CD4-positive, CD25-positive, alpha-beta regulatory T cell (primary cell): Measurements from ENCODE around the gene CDCP1. TPM values are rescaled to one million over a fixed set of nuclear protein-coding genes. Genes with fewer than 3 reads are reported as not detected.

ENCODE experiments used
- ATAC-seq, 2 donors: fragments of 150-1000 bp; cut with Tn5 transposase; one replicate each; pipeline ENCODE4 v1.10.0; 2021; ENCODE audit warnings: low read depth in 2 of 2, moderate number of reproducible peaks in 2 of 2, moderate library complexity in 1 of 2
- DNase-seq, 3 donors: peaks; one replicate each; pipeline versions ENCODE4 v3.0.0 to v3.0.0-alpha.2; 2012 to 2022; ENCODE audit warnings: mixed read lengths in 1 of 3
- H3K27ac ChIP-seq: one replicate; pipeline ENCODE4 v1.7.0; 2013; ENCODE audit warnings: mild to moderate bottlenecking, low read length; ENCODE audit not compliant: insufficient read depth, poor library complexity, severe bottlenecking
- H3K27me3 ChIP-seq: one replicate; pipeline ENCODE4 v1.7.0; 2013; ENCODE audit warnings: low read length; ENCODE audit not compliant: control insufficient read depth, insufficient read depth
- H3K36me3 ChIP-seq: one replicate; pipeline ENCODE4 v1.7.0; 2013; ENCODE audit warnings: mild to moderate bottlenecking, low read length, moderate library complexity; ENCODE audit not compliant: control insufficient read depth, insufficient read depth
- H3K4me1 ChIP-seq: 2 replicates; pipeline ENCODE4 v1.7.0; 2013; ENCODE audit warnings: mild to moderate bottlenecking, low read length; ENCODE audit not compliant: insufficient read depth, control insufficient read depth, poor library complexity, severe bottlenecking
- H3K4me3 ChIP-seq: one replicate; pipeline ENCODE4 v1.7.0; 2013; ENCODE audit warnings: low read depth, mild to moderate bottlenecking, low read length, moderate library complexity
- H3K9me3 ChIP-seq, 2 experiments: 1 replicate in 1 of 2; 2 replicates in 1 of 2; pipeline ENCODE4 v1.7.0; 2013; ENCODE audit warnings: low read length in 2 of 2, mild to moderate bottlenecking in 1 of 2, moderate library complexity in 1 of 2; ENCODE audit not compliant: control insufficient read depth in 2 of 2
- H3K27ac Mint-ChIP-seq, 3 donors: one replicate each; pipeline ENCODE4 v1.8.0; 2020 to 2022; ENCODE audit warnings: mild to moderate bottlenecking in 3 of 3, mixed read lengths in 3 of 3, moderate library complexity in 2 of 3
- H3K27me3 Mint-ChIP-seq: one replicate; pipeline ENCODE4 v1.8.0; 2022; ENCODE audit warnings: mild to moderate bottlenecking, mixed read lengths
- H3K36me3 Mint-ChIP-seq: one replicate; pipeline ENCODE4 v1.8.0; 2020; ENCODE audit warnings: mixed read lengths
- H3K4me1 Mint-ChIP-seq, 4 donors: one replicate each; pipeline ENCODE4 v1.8.0; 2020 to 2022; ENCODE audit warnings: mixed read lengths in 4 of 4, mild to moderate bottlenecking in 1 of 4
- H3K4me3 Mint-ChIP-seq, 4 donors: one replicate each; pipeline ENCODE4 v1.8.0; 2020 to 2022; ENCODE audit warnings: mild to moderate bottlenecking in 4 of 4, mixed read lengths in 4 of 4, moderate library complexity in 3 of 4
- H3K9me3 Mint-ChIP-seq, 7 donors: one replicate each; pipeline ENCODE4 v1.8.0; 2020 to 2022; ENCODE audit warnings: mixed read lengths in 7 of 7, mild to moderate bottlenecking in 3 of 7, moderate library complexity in 2 of 7
- polyA plus RNA-seq, 4 donors: library from polyadenylated mRNA; unstranded; fragments of 300-500 nt; fragmentation: Illumina TruSeq; gene quantifications; one replicate each; pipeline ENCODE4 v1.2.3, GENCODE V29; 2021
- total RNA-seq: library from RNA; stranded (reverse); gene quantifications from one replicate; pipeline ENCODE4 v1.2.3, GENCODE V29; 2022

CDCP1 gene
- total and polyA plus RNA-seq, 5 donors from 2014 or later = 0.47 to 2.5 (median 0.93) TPM

DNA sequence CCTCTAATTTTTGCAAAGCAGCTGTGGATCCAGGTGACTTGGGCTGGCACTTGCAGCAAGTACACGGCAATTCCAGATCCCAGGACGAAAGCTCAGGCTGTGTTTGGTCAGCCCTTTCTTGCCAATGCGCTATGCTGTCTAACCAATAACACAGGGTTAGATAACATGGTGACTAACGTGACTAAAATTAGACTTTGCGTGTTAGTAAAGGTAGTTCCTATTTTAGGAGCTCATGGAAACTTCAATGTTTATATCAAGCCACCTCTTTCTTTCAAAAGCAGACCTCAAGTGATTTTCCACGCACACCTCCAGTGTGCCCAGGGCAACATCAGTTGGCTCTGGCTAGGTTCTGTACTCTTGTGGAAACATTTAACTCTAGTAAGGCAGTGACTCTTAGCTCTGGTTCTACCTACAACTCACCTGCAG lies 32.5 kb downstream of the CDCP1 start:
- Histone ChIP-seq H3K4me1 (peaks cover 42% of the 10 kb centered on the region), H3K27me3 (no peaks in the 10 kb centered on the region), H3K36me3 (no peaks in the 10 kb centered on the region), H3K9me3 (no peaks in the 10 kb centered on the region), H3K4me3 (no peak overlapping the region), H3K27ac (no peak overlapping the region)
- H3K9me3 Mint-ChIP-seq = peaks cover 0 to 2% (median 0%) of the 10 kb centered on the region in 7 donors
- H3K4me1 Mint-ChIP-seq = peaks cover 31 to 73% (median 42%) of the 10 kb centered on the region in 4 donors
- no peak for DNase-seq
- peak overlapping the region in 2 of 3 donors; percentile 28 to 64 for H3K27ac Mint-ChIP-seq
- H3K4me3 Mint-ChIP-seq = no peak overlapping the region
- ATAC-seq = no peak
- no peaks in the 10 kb centered on the region for H3K36me3 Mint-ChIP-seq
- no peaks in the 10 kb centered on the region for H3K27me3 Mint-ChIP-seq

GRCh38 chr3:45112939-45113338 lies 33.2 kb downstream of the CDCP1 start:
- Histone ChIP-seq H3K36me3 (no peaks in the 10 kb centered on the region), H3K4me1 (peaks cover 39% of the 10 kb centered on the region), H3K27ac (no peak overlapping the region), H3K27me3 (no peaks in the 10 kb centered on the region), H3K4me3 (no peak overlapping the region), H3K9me3 (no peaks in the 10 kb centered on the region)
- Mint-ChIP-seq H3K36me3 (no peaks in the 10 kb centered on the region), H3K27me3 (no peaks in the 10 kb centered on the region), H3K9me3 (peaks cover 0 to 2% (median 0%) of the 10 kb centered on the region in 7 donors), H3K27ac (peak overlapping the region; percentile 43 to 76 (median 64)), H3K4me1 (peaks cover 24 to 72% (median 42%) of the 10 kb centered on the region in 4 donors), H3K4me3 (peak overlapping the region in 2 of 4 donors; percentile 35 to 51)
- no peak for DNase-seq
- ATAC-seq = no peak

- no peaks in the 10 kb centered on the region for H3K36me3 Mint-ChIP-seq
- peak overlapping the region; percentile 93 to 97 (median 94) for H3K27ac Mint-ChIP-seq
- H3K4me3 Mint-ChIP-seq = peak overlapping the region; percentile 77 to 89 (median 82)
- H3K27me3 Mint-ChIP-seq = no peaks in the 10 kb centered on the region
- no peaks in the 10 kb centered on the region for H3K9me3 Mint-ChIP-seq
- H3K4me3 ChIP-seq = peak overlapping the region; percentile 77
- no peaks in the 10 kb centered on the region for H3K27me3 ChIP-seq
- peaks cover 53% of the 10 kb centered on the region for H3K4me1 ChIP-seq
- no peak for DNase-seq
- no peaks in the 10 kb centered on the region for H3K9me3 ChIP-seq
- H3K4me1 Mint-ChIP-seq = peaks cover 25 to 90% (median 52%) of the 10 kb centered on the region in 4 donors
- no peaks in the 10 kb centered on the region for H3K36me3 ChIP-seq
- no peak for ATAC-seq
- peak overlapping the region; percentile 60 for H3K27ac ChIP-seq
These were observed 35.7 kb downstream of the CDCP1 start for GRCh38 chr3:45110509-45110833.

GRCh38 chr3:45109771-45110508 lies 36.2 kb downstream of the CDCP1 start:
- no peaks in the 10 kb centered on the region for H3K9me3 Mint-ChIP-seq
- H3K4me3 Mint-ChIP-seq = peak overlapping the region; percentile 77 to 89 (median 82)
- Histone ChIP-seq H3K9me3 (no peaks in the 10 kb centered on the region), H3K36me3 (no peaks in the 10 kb centered on the region), H3K4me1 (peaks cover 58% of the 10 kb centered on the region), H3K27me3 (no peaks in the 10 kb centered on the region), H3K27ac (peak overlapping the region; percentile 60), H3K4me3 (peak overlapping the region; percentile 77)
- peak overlapping the region; percentile 93 to 97 (median 94) for H3K27ac Mint-ChIP-seq
- peaks cover 30 to 95% (median 57%) of the 10 kb centered on the region in 4 donors for H3K4me1 Mint-ChIP-seq
- peak; percentile 89 to 90 for ATAC-seq
- no peaks in the 10 kb centered on the region for H3K36me3 Mint-ChIP-seq
- no peaks in the 10 kb centered on the region for H3K27me3 Mint-ChIP-seq
- peak in 2 of 3 donors; percentile 57 to 91 for DNase-seq

GRCh38 chr3:45106874-45107273 lies 39.3 kb downstream of the CDCP1 start:
- ATAC-seq = no peak
- Histone ChIP-seq H3K4me1 (peaks cover 64% of the 10 kb centered on the region), H3K36me3 (no peaks in the 10 kb centered on the region), H3K9me3 (no peaks in the 10 kb centered on the region), H3K27me3 (no peaks in the 10 kb centered on the region), H3K4me3 (no peak overlapping the region), H3K27ac (no peak overlapping the region)
- Mint-ChIP-seq H3K27me3 (no peaks in the 10 kb centered on the region), H3K36me3 (peaks cover 6% of the 10 kb centered on the region), H3K4me3 (peak overlapping the region in 1 of 4 donors; percentile 60), H3K4me1 (peaks cover 28 to 85% (median 56%) of the 10 kb centered on the region in 4 donors), H3K27ac (peak overlapping the region; percentile 77 to 97 (median 90)), H3K9me3 (peaks cover 0 to 4% (median 0%) of the 10 kb centered on the region in 7 donors)
- no peak for DNase-seq

DNA sequence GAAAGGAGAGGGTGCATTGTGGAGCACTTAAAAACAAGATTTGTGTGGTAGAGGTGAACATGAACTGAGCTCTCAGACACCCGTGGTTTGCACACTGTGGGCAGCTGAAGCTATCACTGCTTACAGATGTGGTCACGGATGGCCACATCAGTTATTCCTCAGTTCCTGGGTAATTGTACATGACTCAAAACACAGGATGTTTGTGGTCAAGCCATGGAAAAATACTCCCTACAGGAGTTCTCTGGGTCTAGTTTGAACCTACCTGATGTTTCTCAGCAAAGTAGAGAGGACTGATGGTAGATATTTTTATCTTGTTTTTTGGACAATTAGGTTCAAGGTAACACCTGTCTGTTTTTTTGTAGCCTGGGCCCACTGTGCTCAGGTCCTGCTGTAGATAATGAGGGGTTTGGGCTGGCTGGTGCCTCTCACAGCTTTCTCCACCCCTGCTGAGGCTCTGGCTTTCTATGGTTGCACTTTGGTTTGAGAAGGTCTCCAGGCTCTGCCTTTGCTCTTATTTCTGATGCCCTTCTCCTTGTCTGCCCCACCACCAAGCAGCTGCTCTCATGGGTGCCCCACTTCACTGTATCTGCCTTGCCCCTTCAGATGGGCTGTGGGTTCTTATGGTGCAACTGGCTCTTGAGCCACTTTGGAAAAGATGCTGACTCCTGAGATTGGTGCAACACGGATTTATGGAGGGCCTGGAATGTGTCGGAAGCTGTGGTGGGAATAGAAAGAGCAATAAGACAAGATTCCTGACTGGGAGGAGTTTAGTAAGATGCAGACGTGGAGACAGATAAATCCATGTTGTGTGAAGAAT lies 40.1 kb downstream of the CDCP1 start:
- ATAC-seq (peak in 1 of 2 donors; percentile 36), DNase-seq (peak in 2 of 3 donors; percentile 36 to 62)
- H3K4me3 Mint-ChIP-seq = peak overlapping the region; percentile 16 to 60 (median 37)
- Histone ChIP-seq H3K4me3 (peak overlapping the region; percentile 52), H3K4me1 (peaks cover 58% of the 10 kb centered on the region), H3K9me3 (no peaks in the 10 kb centered on the region), H3K36me3 (no peaks in the 10 kb centered on the region), H3K27me3 (no peaks in the 10 kb centered on the region), H3K27ac (no peak overlapping the region)
- H3K36me3 Mint-ChIP-seq = peaks cover 6% of the 10 kb centered on the region
- H3K27me3 Mint-ChIP-seq = no peaks in the 10 kb centered on the region
- peaks cover 0 to 4% (median 0%) of the 10 kb centered on the region in 7 donors for H3K9me3 Mint-ChIP-seq
- peak overlapping the region; percentile 77 to 97 (median 90) for H3K27ac Mint-ChIP-seq
- peaks cover 23 to 80% (median 54%) of the 10 kb centered on the region in 4 donors for H3K4me1 Mint-ChIP-seq

GRCh38 chr3:45104715-45105711 lies 41.2 kb downstream of the CDCP1 start:
- H3K9me3 Mint-ChIP-seq = peaks cover 0 to 4% (median 0%) of the 10 kb centered on the region in 7 donors
- H3K4me1 Mint-ChIP-seq = peaks cover 19 to 79% (median 44%) of the 10 kb centered on the region in 4 donors
- peak overlapping the region in 2 of 4 donors; percentile 16 to 60 for H3K4me3 Mint-ChIP-seq
- DNase-seq (no peak), ATAC-seq (no peak)
- Histone ChIP-seq H3K27me3 (peaks cover 3% of the 10 kb centered on the region), H3K36me3 (no peaks in the 10 kb centered on the region), H3K4me1 (peaks cover 48% of the 10 kb centered on the region), H3K27ac (no peak overlapping the region), H3K9me3 (no peaks in the 10 kb centered on the region), H3K4me3 (peak overlapping the region; percentile 52)
- peaks cover 6% of the 10 kb centered on the region for H3K36me3 Mint-ChIP-seq
- H3K27me3 Mint-ChIP-seq = peaks cover 6% of the 10 kb centered on the region
- peak overlapping the region; percentile 77 to 97 (median 90) for H3K27ac Mint-ChIP-seq
